A549 (cell line): ENCODE measurements around the gene CCL17.

Experiments
- CHD2 ChIP-seq: fragments of 150-350 bp; IDR thresholded peaks from 2 replicates; pipeline ENCODE4 v1.6.1; 2014; ENCODE audit warnings: low read length; ENCODE audit not compliant: partially characterized antibody
- MAZ ChIP-seq: fragments of 150-350 bp; IDR thresholded peaks from 2 replicates; pipeline ENCODE4 v1.6.1; 2014; ENCODE audit warnings: antibody characterized with exemption, low read depth, low read length, borderline replicate concordance
- POLR2A ChIP-seq: IDR thresholded peaks from 2 replicates; pipeline ENCODE4 v1.6.1; 2012; ENCODE audit warnings: mild to moderate bottlenecking, low read length
- SREBF2 ChIP-seq: fragments of 450-650 bp; IDR thresholded peaks from 2 replicates; pipeline ENCODE4 v1.6.1; 2014; ENCODE audit warnings: mild to moderate bottlenecking, moderate library complexity
- TF ChIP-seq, protein P1 (sequence below): fragments of >200 bp; sonication (Bioruptor Twin); formaldehyde crosslinking; IDR thresholded peaks from 3 replicates; pipeline ENCODE4 v1.5.1; 2016

DNA sequence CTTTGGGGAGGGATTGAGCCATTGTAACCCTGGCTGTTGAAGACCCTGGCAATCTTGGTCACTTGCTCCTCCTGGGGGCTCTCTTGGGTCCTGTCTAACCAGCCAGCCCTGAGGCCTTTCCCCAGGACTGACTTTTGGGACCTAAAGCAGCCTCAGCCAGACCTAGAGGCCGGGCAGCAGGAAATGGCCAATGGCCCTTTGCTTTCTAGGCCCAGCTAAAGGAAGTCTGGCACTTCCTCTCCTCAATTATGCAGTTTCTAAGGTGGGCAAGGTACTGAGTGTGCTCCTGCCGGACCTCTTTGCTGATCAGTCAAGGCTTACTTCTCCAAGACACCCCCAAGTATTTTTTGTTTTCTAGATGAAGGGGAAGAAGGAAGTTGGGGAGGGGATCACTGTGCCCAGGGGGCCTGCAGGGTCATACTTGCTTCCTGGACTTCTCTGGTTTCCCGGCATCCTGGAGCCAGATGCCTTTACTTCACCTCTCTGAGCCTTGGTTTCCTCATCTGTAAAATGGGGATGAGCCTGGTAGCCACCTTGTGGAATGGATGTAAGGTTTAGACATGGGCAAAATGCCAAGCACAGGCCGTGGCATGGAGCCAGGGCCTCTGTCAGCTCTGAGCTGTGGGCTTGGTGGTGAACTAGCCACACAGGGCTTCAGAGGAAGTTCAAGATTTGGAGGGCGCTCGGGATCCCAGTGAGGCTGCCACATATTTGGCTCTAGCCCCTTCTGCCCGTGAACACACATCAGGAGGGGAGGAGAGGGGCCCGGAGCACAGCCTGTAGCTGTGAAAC is 23.7 kb upstream of the CCL17 start:
- no peak for TF ChIP-seq CHD2
- TF ChIP-seq, protein P1, sequence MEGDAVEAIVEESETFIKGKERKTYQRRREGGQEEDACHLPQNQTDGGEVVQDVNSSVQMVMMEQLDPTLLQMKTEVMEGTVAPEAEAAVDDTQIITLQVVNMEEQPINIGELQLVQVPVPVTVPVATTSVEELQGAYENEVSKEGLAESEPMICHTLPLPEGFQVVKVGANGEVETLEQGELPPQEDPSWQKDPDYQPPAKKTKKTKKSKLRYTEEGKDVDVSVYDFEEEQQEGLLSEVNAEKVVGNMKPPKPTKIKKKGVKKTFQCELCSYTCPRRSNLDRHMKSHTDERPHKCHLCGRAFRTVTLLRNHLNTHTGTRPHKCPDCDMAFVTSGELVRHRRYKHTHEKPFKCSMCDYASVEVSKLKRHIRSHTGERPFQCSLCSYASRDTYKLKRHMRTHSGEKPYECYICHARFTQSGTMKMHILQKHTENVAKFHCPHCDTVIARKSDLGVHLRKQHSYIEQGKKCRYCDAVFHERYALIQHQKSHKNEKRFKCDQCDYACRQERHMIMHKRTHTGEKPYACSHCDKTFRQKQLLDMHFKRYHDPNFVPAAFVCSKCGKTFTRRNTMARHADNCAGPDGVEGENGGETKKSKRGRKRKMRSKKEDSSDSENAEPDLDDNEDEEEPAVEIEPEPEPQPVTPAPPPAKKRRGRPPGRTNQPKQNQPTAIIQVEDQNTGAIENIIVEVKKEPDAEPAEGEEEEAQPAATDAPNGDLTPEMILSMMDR, result no peak
- no peak for TF ChIP-seq SREBF2
- no peak for TF ChIP-seq POLR2A
- no peak for TF ChIP-seq MAZ
